Measurements from ENCODE around the gene GNG12. TPM values are rescaled to one million over a fixed set of nuclear protein-coding genes. Genes with fewer than 3 reads are reported as not detected.

The GNG12 gene
- total RNA-seq, 2 donors from 2014 or later = 0.32 to 0.34 TPM

GRCh38 chr1:67749263-67749843 is 83.9 kb downstream of the GNG12 start:
- H3K27me3 Mint-ChIP-seq (ENCODE audit: low read depth) = peaks cover 28% of the 10 kb centered on the region
- no peak overlapping the region for H3K27ac Mint-ChIP-seq
- H3K9me3 Mint-ChIP-seq = no peaks in the 10 kb centered on the region
- no peak overlapping the region for H3K4me3 Mint-ChIP-seq
- DNase-seq (no peak), ATAC-seq (replicated peaks in 1 of 2) (no peak)
- H3K36me3 Mint-ChIP-seq (ENCODE audit: insufficient read depth in 2 of 2) = no peaks in the 10 kb centered on the region
- peaks cover 45% of the 10 kb centered on the region for H3K4me1 Mint-ChIP-seq (ENCODE audit: low read depth)

GRCh38 chr1:67748630-67749029 is 84.6 kb downstream of the GNG12 start:
- H3K36me3 Mint-ChIP-seq (ENCODE audit: insufficient read depth in 2 of 2) = no peaks in the 10 kb centered on the region

GRCh38 chr1:67747671-67748546 is 85.4 kb downstream of the GNG12 start:
- Mint-ChIP-seq H3K9me3 (no peaks in the 10 kb centered on the region), H3K27ac (no peak overlapping the region)

More at GRCh38 chr1:67748630-67749029, 84.6 kb downstream of the GNG12 start:
- H3K27ac Mint-ChIP-seq = no peak overlapping the region
- ATAC-seq (replicated peaks in 1 of 2) = no peak
- H3K27me3 Mint-ChIP-seq (ENCODE audit: low read depth) = peaks cover 25% of the 10 kb centered on the region
- H3K4me3 Mint-ChIP-seq = no peak overlapping the region
- H3K4me1 Mint-ChIP-seq (ENCODE audit: low read depth) = peaks cover 39% of the 10 kb centered on the region
- DNase-seq = no peak
- H3K9me3 Mint-ChIP-seq = no peaks in the 10 kb centered on the region

GRCh38 chr1:67745875-67746698 is 87.2 kb downstream of the GNG12 start:
- peaks cover 39% of the 10 kb centered on the region for H3K4me1 Mint-ChIP-seq (ENCODE audit: low read depth)
- DNase-seq = no peak
- H3K36me3 Mint-ChIP-seq (ENCODE audit: insufficient read depth in 2 of 2) = no peaks in the 10 kb centered on the region
- H3K27ac Mint-ChIP-seq = no peak overlapping the region
- H3K27me3 Mint-ChIP-seq (ENCODE audit: low read depth) = peaks cover 25% of the 10 kb centered on the region
- no peak for ATAC-seq (replicated peaks in 1 of 2)
- no peak overlapping the region for H3K4me3 Mint-ChIP-seq
- no peaks in the 10 kb centered on the region for H3K9me3 Mint-ChIP-seq

More at GRCh38 chr1:67747671-67748546, 85.4 kb downstream of the GNG12 start:
- Mint-ChIP-seq H3K36me3 (ENCODE audit: insufficient read depth in 2 of 2) (no peaks in the 10 kb centered on the region), H3K4me1 (ENCODE audit: low read depth) (peaks cover 39% of the 10 kb centered on the region), H3K27me3 (ENCODE audit: low read depth) (peaks cover 25% of the 10 kb centered on the region), H3K4me3 (no peak overlapping the region)
- ATAC-seq (replicated peaks in 1 of 2) (no peak), DNase-seq (no peak)

- Mint-ChIP-seq H3K36me3 (ENCODE audit: insufficient read depth in 2 of 2) (no peaks in the 10 kb centered on the region), H3K27ac (no peak overlapping the region), H3K27me3 (ENCODE audit: low read depth) (peaks cover 25% of the 10 kb centered on the region), H3K9me3 (no peaks in the 10 kb centered on the region), H3K4me3 (no peak overlapping the region), H3K4me1 (ENCODE audit: low read depth) (peaks cover 16% of the 10 kb centered on the region)
- ATAC-seq (replicated peaks in 1 of 2) (no peak), DNase-seq (no peak)
Measured at GRCh38 chr1:67743072-67743725, 90.1 kb downstream of the GNG12 start.

- H3K4me3 Mint-ChIP-seq = no peak overlapping the region
- DNase-seq (no peak), ATAC-seq (replicated peaks in 1 of 2) (no peak)
- no peak overlapping the region for H3K27ac Mint-ChIP-seq
- no peaks in the 10 kb centered on the region for H3K36me3 Mint-ChIP-seq (ENCODE audit: insufficient read depth in 2 of 2)
- H3K4me1 Mint-ChIP-seq (ENCODE audit: low read depth) = peaks cover 10% of the 10 kb centered on the region
- H3K9me3 Mint-ChIP-seq = no peaks in the 10 kb centered on the region
- H3K27me3 Mint-ChIP-seq (ENCODE audit: low read depth) = peaks cover 11% of the 10 kb centered on the region
Measured at GRCh38 chr1:67741736-67742135, 91.5 kb downstream of the GNG12 start.

- H3K9me3 Mint-ChIP-seq = no peaks in the 10 kb centered on the region
- no peak overlapping the region for H3K4me3 Mint-ChIP-seq
- DNase-seq (no peak), ATAC-seq (replicated peaks in 1 of 2) (no peak)
- H3K36me3 Mint-ChIP-seq (ENCODE audit: insufficient read depth in 2 of 2) = no peaks in the 10 kb centered on the region
- H3K27me3 Mint-ChIP-seq (ENCODE audit: low read depth) = peaks cover 5% of the 10 kb centered on the region
- no peak overlapping the region for H3K27ac Mint-ChIP-seq
- H3K4me1 Mint-ChIP-seq (ENCODE audit: low read depth) = peaks cover 10% of the 10 kb centered on the region
Measured at GRCh38 chr1:67741121-67741520, 92.1 kb downstream of the GNG12 start.

GRCh38 chr1:67740543-67740942 is 92.7 kb downstream of the GNG12 start:
- DNase-seq (no peak), ATAC-seq (replicated peaks in 1 of 2) (no peak)
- no peak overlapping the region for H3K27ac Mint-ChIP-seq
- no peak overlapping the region for H3K4me3 Mint-ChIP-seq
- peaks cover 13% of the 10 kb centered on the region for H3K4me1 Mint-ChIP-seq (ENCODE audit: low read depth)
- no peaks in the 10 kb centered on the region for H3K9me3 Mint-ChIP-seq
- H3K27me3 Mint-ChIP-seq (ENCODE audit: low read depth) = no peaks in the 10 kb centered on the region
- H3K36me3 Mint-ChIP-seq (ENCODE audit: insufficient read depth in 2 of 2) = no peaks in the 10 kb centered on the region

- H3K27me3 Mint-ChIP-seq (ENCODE audit: low read depth) = no peaks in the 10 kb centered on the region
- H3K4me3 Mint-ChIP-seq = no peak overlapping the region
- ATAC-seq (replicated peaks in 1 of 2) = no peak
- H3K9me3 Mint-ChIP-seq = no peaks in the 10 kb centered on the region
- no peak overlapping the region for H3K27ac Mint-ChIP-seq
- DNase-seq = no peak
- peaks cover 14% of the 10 kb centered on the region for H3K4me1 Mint-ChIP-seq (ENCODE audit: low read depth)
- H3K36me3 Mint-ChIP-seq (ENCODE audit: insufficient read depth in 2 of 2) = no peaks in the 10 kb centered on the region
Measured at GRCh38 chr1:67739361-67739760, 93.9 kb downstream of the GNG12 start.

GRCh38 chr1:67738401-67738800 is 94.9 kb downstream of the GNG12 start:
- Mint-ChIP-seq H3K27me3 (ENCODE audit: low read depth) (no peaks in the 10 kb centered on the region), H3K4me1 (ENCODE audit: low read depth) (peaks cover 14% of the 10 kb centered on the region), H3K27ac (peak overlapping the region; percentile 16), H3K36me3 (ENCODE audit: insufficient read depth in 2 of 2) (no peaks in the 10 kb centered on the region), H3K9me3 (no peaks in the 10 kb centered on the region), H3K4me3 (no peak overlapping the region)
- ATAC-seq (replicated peaks in 1 of 2) = no peak
- no peak for DNase-seq

- H3K27ac Mint-ChIP-seq = no peak overlapping the region
- H3K9me3 Mint-ChIP-seq = no peaks in the 10 kb centered on the region
- no peak for ATAC-seq (replicated peaks in 1 of 2)
- no peaks in the 10 kb centered on the region for H3K36me3 Mint-ChIP-seq (ENCODE audit: insufficient read depth in 2 of 2)
- peaks cover 14% of the 10 kb centered on the region for H3K4me1 Mint-ChIP-seq (ENCODE audit: low read depth)
- no peak overlapping the region for H3K4me3 Mint-ChIP-seq
- H3K27me3 Mint-ChIP-seq (ENCODE audit: low read depth) = no peaks in the 10 kb centered on the region
- DNase-seq = no peak
Measured at GRCh38 chr1:67737875-67738274, 95.4 kb downstream of the GNG12 start.

- Mint-ChIP-seq H3K27me3 (ENCODE audit: low read depth) (no peaks in the 10 kb centered on the region), H3K36me3 (ENCODE audit: insufficient read depth in 2 of 2) (no peaks in the 10 kb centered on the region)
- no peak for DNase-seq
Measured at GRCh38 chr1:67736750-67737149, 96.5 kb downstream of the GNG12 start.

More at GRCh38 chr1:67736750-67737149, 96.5 kb downstream of the GNG12 start:
- Mint-ChIP-seq H3K9me3 (no peaks in the 10 kb centered on the region), H3K4me1 (ENCODE audit: low read depth) (peaks cover 14% of the 10 kb centered on the region), H3K27ac (no peak overlapping the region), H3K4me3 (no peak overlapping the region)
- no peak for ATAC-seq (replicated peaks in 1 of 2)
